Adrenal gland (tissue), 5 donors: ENCODE results near the gene LAYN.

ENCODE experiments used
- POLR2A ChIP-seq, 2 donors: fragments of 450-650 bp; IDR thresholded peaks; one replicate each; pipeline ENCODE4 v1.6.1; 2017; ENCODE audit warnings: antibody characterized with exemption in 2 of 2, mild to moderate bottlenecking in 2 of 2, moderate library complexity in 1 of 2
- TF ChIP-seq, protein P1 (sequence below), 6 experiments: fragments of 450-650 bp in 4 of 6; fragments of 200-600 bp in 2 of 6; sonication (generic) in 1 of 6; IDR thresholded peaks; 1 replicate in 5 of 6; 2 replicates in 1 of 6; pipeline versions ENCODE4 v1.5.1 to v1.8.0; 2016 to 2021; ENCODE audit warnings: antibody characterized with exemption in 6 of 6, mild to moderate bottlenecking in 2 of 6, moderate library complexity in 1 of 6
- donor health status: DM: no; HTN: no; CAD: no.

DNA sequence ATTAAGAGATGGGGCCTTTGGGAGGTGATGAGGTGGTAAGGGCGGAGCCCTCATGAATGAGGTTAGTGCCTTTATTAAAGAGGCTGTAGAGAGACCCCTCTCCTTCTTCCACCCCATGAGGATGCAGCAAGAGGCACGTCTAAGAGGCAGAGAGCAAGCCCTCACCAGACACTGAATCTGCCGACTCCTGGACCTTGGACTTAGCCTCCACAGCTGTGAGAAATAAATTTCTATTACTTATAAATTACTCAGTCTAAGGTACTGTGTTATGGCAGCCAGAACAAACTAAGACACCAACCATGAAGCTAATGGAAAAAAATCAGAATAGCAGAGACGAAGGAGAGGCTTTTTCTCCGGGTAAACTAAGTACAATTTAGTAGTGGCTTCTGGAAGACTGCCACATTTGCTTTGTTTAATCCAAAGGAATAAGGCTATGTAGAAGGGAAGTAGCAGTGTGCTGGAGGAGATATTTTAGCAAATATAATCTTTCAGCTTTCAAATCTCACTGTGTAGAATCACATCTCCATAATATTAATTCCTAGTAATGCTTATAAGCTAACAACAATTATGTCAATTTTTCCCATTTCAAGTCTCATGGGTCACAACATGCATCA lies 49.5 kb downstream of the LAYN start:
- no peak for TF ChIP-seq POLR2A (IDR thresholded peaks at IDR 0.05)
- TF ChIP-seq, protein P1, sequence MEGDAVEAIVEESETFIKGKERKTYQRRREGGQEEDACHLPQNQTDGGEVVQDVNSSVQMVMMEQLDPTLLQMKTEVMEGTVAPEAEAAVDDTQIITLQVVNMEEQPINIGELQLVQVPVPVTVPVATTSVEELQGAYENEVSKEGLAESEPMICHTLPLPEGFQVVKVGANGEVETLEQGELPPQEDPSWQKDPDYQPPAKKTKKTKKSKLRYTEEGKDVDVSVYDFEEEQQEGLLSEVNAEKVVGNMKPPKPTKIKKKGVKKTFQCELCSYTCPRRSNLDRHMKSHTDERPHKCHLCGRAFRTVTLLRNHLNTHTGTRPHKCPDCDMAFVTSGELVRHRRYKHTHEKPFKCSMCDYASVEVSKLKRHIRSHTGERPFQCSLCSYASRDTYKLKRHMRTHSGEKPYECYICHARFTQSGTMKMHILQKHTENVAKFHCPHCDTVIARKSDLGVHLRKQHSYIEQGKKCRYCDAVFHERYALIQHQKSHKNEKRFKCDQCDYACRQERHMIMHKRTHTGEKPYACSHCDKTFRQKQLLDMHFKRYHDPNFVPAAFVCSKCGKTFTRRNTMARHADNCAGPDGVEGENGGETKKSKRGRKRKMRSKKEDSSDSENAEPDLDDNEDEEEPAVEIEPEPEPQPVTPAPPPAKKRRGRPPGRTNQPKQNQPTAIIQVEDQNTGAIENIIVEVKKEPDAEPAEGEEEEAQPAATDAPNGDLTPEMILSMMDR (IDR thresholded peaks at IDR 0.05), result no peak
